Stimulated activated naive CD8-positive, alpha-beta T cell treated with anti-CD3 and anti-CD28 coated beads, Interleukin-15, Interleukin-2, amounts not matched to agents 100 ng/mL and 50 ng/mL, for 24 hours (primary cell): ENCODE data around the gene PCDH17.
A peak's percentile ranks its signal among the peaks of the same experiment; 100 is the strongest.

Source experiments
- H3K27ac Mint-ChIP-seq: one replicate; pipeline ENCODE4 v1.8.0; 2021; ENCODE audit warnings: mild to moderate bottlenecking, mixed read lengths
- H3K27me3 Mint-ChIP-seq: one replicate; pipeline ENCODE4 v1.8.0; 2021; ENCODE audit warnings: mixed read lengths
- H3K36me3 Mint-ChIP-seq: one replicate; pipeline ENCODE4 v1.8.0; 2021; ENCODE audit warnings: low read depth, mixed read lengths
- H3K4me1 Mint-ChIP-seq: one replicate; pipeline ENCODE4 v1.8.0; 2021; ENCODE audit warnings: low read depth, mixed read lengths
- H3K4me3 Mint-ChIP-seq: one replicate; pipeline ENCODE4 v1.8.0; 2021; ENCODE audit warnings: mild to moderate bottlenecking, mixed read lengths
- H3K9me3 Mint-ChIP-seq: one replicate; pipeline ENCODE4 v1.8.0; 2021; ENCODE audit warnings: mixed read lengths

PCDH17 gene

DNA sequence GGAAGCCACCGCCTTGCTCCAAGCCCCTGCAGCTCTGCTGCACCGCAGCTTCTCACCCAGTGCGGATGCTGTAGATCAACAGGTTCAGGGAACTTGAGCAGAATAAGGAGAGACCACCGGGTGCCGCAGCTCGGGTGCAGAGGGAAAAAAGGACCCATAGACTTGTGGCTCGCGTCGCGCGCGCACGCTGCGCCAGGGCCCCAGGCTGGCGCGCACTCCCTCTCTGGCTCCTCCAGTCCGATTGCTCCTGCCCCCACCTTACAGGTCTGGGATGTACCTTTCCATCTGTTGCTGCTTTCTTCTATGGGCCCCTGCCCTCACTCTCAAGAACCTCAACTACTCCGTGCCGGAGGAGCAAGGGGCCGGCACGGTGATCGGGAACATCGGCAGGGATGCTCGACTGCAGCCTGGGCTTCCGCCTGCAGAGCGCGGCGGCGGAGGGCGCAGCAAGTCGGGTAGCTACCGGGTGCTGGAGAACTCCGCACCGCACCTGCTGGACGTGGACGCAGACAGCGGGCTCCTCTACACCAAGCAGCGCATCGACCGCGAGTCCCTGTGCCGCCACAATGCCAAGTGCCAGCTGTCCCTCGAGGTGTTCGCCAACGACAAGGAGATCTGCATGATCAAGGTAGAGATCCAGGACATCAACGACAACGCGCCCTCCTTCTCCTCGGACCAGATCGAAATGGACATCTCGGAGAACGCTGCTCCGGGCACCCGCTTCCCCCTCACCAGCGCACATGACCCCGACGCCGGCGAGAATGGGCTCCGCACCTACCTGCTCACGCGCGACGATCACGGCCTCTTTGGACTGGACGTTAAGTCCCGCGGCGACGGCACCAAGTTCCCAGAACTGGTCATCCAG, 964 bp downstream of the PCDH17 start:
- H3K27ac Mint-ChIP-seq = no peak overlapping the region
- H3K36me3 Mint-ChIP-seq = no peaks in the 10 kb centered on the region
- H3K27me3 Mint-ChIP-seq = peaks cover 75% of the 10 kb centered on the region
- H3K9me3 Mint-ChIP-seq = peaks cover 4% of the 10 kb centered on the region
- peaks cover 44% of the 10 kb centered on the region for H3K4me1 Mint-ChIP-seq
- peak overlapping the region; percentile 73 for H3K4me3 Mint-ChIP-seq

DNA sequence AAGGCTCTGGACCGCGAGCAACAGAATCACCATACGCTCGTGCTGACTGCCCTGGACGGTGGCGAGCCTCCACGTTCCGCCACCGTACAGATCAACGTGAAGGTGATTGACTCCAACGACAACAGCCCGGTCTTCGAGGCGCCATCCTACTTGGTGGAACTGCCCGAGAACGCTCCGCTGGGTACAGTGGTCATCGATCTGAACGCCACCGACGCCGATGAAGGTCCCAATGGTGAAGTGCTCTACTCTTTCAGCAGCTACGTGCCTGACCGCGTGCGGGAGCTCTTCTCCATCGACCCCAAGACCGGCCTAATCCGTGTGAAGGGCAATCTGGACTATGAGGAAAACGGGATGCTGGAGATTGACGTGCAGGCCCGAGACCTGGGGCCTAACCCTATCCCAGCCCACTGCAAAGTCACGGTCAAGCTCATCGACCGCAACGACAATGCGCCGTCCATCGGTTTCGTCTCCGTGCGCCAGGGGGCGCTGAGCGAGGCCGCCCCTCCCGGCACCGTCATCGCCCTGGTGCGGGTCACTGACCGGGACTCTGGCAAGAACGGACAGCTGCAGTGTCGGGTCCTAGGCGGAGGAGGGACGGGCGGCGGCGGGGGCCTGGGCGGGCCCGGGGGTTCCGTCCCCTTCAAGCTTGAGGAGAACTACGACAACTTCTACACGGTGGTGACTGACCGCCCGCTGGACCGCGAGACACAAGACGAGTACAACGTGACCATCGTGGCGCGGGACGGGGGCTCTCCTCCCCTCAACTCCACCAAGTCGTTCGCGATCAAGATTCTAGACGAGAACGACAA, 1.8 kb downstream of the PCDH17 start:
- Mint-ChIP-seq H3K4me3 (peak overlapping the region; percentile 37), H3K27me3 (peaks cover 67% of the 10 kb centered on the region), H3K36me3 (no peaks in the 10 kb centered on the region), H3K27ac (no peak overlapping the region), H3K4me1 (peaks cover 44% of the 10 kb centered on the region), H3K9me3 (peaks cover 4% of the 10 kb centered on the region)

DNA sequence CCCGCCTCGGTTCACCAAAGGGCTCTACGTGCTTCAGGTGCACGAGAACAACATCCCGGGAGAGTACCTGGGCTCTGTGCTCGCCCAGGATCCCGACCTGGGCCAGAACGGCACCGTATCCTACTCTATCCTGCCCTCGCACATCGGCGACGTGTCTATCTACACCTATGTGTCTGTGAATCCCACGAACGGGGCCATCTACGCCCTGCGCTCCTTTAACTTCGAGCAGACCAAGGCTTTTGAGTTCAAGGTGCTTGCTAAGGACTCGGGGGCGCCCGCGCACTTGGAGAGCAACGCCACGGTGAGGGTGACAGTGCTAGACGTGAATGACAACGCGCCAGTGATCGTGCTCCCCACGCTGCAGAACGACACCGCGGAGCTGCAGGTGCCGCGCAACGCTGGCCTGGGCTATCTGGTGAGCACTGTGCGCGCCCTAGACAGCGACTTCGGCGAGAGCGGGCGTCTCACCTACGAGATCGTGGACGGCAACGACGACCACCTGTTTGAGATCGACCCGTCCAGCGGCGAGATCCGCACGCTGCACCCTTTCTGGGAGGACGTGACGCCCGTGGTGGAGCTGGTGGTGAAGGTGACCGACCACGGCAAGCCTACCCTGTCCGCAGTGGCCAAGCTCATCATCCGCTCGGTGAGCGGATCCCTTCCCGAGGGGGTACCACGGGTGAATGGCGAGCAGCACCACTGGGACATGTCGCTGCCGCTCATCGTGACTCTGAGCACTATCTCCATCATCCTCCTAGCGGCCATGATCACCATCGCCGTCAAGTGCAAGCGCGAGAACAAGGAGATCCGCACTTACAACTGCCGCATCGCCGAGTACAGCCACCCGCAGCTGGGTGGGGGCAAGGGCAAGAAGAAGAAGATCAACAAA, 2.6 kb downstream of the PCDH17 start:
- H3K36me3 Mint-ChIP-seq = no peaks in the 10 kb centered on the region
- H3K9me3 Mint-ChIP-seq = peaks cover 4% of the 10 kb centered on the region
- no peak overlapping the region for H3K27ac Mint-ChIP-seq
- H3K4me3 Mint-ChIP-seq = peak overlapping the region; percentile 37
- peaks cover 36% of the 10 kb centered on the region for H3K4me1 Mint-ChIP-seq
- peaks cover 58% of the 10 kb centered on the region for H3K27me3 Mint-ChIP-seq

DNA sequence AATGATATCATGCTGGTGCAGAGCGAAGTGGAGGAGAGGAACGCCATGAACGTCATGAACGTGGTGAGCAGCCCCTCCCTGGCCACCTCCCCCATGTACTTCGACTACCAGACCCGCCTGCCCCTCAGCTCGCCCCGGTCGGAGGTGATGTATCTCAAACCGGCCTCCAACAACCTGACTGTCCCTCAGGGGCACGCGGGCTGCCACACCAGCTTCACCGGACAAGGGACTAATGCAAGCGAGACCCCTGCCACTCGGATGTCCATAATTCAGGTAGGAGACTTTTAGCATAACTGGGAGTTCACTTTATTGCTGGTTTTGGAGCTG, 3.3 kb downstream of the PCDH17 start:
- Mint-ChIP-seq H3K36me3 (no peaks in the 10 kb centered on the region), H3K4me3 (no peak overlapping the region), H3K27me3 (peaks cover 52% of the 10 kb centered on the region), H3K27ac (no peak overlapping the region), H3K4me1 (peaks cover 30% of the 10 kb centered on the region), H3K9me3 (peaks cover 4% of the 10 kb centered on the region)

DNA sequence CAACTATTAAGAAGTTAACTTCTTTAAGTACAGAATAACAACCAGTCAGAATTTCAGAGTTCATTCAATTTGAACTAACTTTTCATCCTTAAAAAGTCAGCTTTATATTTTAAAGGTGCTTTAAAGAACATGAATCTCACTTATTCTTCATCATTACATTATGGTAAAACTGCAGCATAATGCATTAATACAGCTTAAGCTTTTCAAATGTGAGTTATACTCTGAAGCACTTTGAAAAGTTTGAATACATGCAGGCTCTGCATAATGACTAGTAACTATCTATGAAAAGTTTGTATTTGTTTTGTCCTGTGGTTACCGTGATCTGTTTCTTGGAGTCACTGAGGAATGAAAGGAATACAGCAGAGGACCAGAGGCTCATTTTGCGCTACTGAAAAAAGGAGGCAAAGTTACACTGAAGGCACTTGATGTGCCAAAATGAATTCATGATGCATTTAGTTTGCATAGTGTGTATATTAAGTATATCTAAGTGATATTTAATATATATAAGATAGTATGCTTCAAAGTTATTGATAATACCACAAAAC, 4.1 kb downstream of the PCDH17 start:
- H3K27ac Mint-ChIP-seq = no peak overlapping the region
- peaks cover 44% of the 10 kb centered on the region for H3K27me3 Mint-ChIP-seq
- H3K36me3 Mint-ChIP-seq = no peaks in the 10 kb centered on the region
- H3K4me1 Mint-ChIP-seq = peaks cover 22% of the 10 kb centered on the region
- no peak overlapping the region for H3K4me3 Mint-ChIP-seq
- peaks cover 4% of the 10 kb centered on the region for H3K9me3 Mint-ChIP-seq

DNA sequence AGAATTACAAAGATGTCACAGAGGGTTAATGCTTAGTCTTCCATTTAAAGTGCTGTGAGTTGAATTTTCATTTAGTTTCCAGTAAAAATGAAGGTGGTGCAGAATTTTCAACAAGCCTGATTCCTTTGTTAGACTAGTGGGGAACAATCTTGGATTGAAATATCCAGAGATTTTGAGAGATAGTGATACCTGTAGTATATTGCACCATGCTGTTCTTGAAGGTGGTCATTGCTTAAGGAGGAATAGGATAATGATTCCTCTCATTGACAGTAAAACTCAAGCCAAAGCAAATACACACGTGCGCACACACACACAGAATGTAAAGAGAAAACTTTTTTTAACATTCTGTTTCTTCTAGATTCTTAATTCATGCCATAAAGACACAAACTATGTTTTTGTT, 5.3 kb downstream of the PCDH17 start:
- Mint-ChIP-seq H3K27me3 (peaks cover 32% of the 10 kb centered on the region), H3K36me3 (no peaks in the 10 kb centered on the region), H3K9me3 (peaks cover 4% of the 10 kb centered on the region), H3K4me1 (peaks cover 10% of the 10 kb centered on the region), H3K27ac (no peak overlapping the region), H3K4me3 (no peak overlapping the region)

DNA sequence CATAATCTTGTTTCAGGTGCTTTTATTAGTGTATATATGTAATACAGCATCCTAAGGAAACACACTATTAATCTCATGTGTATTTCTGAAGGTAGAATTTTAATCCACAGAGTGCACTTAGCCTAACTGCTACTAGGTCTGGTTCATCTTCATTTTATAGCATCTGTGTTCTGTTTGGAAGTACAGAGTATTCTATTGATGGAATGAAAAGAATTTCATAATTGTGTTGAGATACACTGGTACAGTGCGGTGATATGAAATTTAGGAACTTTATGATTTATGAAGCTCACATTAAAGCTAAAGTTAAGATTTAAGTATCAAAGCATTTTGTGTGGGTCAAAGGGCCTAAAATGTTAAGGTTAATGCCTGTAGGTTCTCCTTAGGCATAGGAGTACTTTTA, 6.0 kb downstream of the PCDH17 start:
- Mint-ChIP-seq H3K36me3 (no peaks in the 10 kb centered on the region), H3K9me3 (peaks cover 4% of the 10 kb centered on the region), H3K4me1 (peaks cover 3% of the 10 kb centered on the region)

DNA sequence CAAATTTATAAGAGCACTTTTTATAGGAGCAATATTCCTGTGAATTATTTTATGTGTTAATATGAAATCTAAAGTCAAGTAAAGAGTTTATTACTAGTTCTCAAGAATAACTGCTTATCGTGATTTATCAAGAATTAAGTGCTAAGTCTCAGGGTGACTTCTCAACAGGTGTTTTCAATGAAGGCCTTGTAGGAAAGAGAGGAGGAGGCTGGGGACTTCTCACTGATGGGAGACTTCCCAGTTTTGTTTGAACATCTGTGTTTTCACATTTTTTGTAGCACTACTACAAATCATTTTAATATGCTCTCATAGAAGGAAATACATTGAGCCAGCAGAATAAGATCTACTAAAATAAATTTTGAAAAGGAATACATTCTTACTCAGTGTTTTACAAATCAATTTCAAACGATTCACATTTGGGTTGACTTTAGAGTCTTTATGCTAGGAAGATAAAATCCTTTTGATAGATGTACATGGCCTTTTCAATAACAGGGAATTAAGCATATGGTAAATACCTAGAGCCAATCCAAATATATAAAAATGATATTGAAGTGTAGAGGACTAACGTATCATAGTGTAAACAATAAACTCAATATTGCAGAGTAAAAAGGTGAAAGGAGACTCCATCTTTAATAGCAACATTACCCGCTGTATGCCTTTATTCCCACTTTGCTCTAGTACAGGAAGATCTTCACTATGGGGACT, 6.8 kb downstream of the PCDH17 start:
- Mint-ChIP-seq H3K9me3 (peaks cover 4% of the 10 kb centered on the region), H3K4me3 (no peak overlapping the region), H3K27me3 (peaks cover 17% of the 10 kb centered on the region), H3K4me1 (no peaks in the 10 kb centered on the region), H3K27ac (no peak overlapping the region), H3K36me3 (no peaks in the 10 kb centered on the region)

More for the DNA sequence above, 6.0 kb downstream of the PCDH17 start:
- Mint-ChIP-seq H3K27me3 (peaks cover 25% of the 10 kb centered on the region), H3K27ac (no peak overlapping the region), H3K4me3 (no peak overlapping the region)

DNA sequence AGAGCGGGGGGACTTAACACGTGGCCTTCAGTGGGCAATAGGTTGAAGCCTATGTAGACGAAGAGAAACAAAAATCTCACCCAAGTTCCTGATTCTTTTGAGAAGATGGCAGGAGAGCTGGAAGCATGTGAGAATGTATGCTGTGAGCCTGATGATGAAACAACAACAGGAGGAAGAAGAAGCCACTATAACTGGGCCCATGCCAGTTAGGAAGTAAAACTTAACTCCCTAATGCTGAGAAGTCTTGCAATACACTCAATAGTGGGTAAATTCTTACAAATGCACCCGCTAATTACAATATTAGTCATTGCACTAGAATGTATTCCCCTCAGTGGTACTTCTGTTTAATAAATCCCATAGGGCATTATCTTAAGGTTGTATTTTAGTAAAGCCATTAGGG, 9.1 kb downstream of the PCDH17 start:
- Mint-ChIP-seq H3K27ac (no peak overlapping the region), H3K36me3 (no peaks in the 10 kb centered on the region), H3K4me1 (no peaks in the 10 kb centered on the region), H3K9me3 (no peaks in the 10 kb centered on the region), H3K4me3 (no peak overlapping the region), H3K27me3 (peaks cover 4% of the 10 kb centered on the region)

DNA sequence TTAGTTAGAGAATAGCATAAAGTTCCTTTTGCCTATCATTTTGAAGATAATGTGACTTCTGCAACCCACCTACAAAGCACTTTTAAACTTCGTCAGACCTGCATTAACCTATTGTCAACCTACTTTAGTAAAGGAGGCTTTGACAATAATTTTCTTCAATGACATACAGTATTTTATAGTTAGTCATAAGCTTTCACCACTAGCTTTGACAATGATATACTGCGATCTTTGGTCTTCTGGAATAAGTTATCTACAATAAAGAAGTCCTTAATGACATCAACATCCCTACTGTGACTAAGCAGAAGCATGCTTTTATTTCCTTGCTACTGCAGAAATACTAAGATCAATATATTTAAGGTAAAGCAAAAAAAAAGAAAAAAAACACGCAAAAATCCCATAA, 9.5 kb downstream of the PCDH17 start:
- H3K27me3 Mint-ChIP-seq = peaks cover 2% of the 10 kb centered on the region
- no peaks in the 10 kb centered on the region for H3K4me1 Mint-ChIP-seq
- no peak overlapping the region for H3K4me3 Mint-ChIP-seq
- H3K36me3 Mint-ChIP-seq = no peaks in the 10 kb centered on the region
- no peaks in the 10 kb centered on the region for H3K9me3 Mint-ChIP-seq
- H3K27ac Mint-ChIP-seq = no peak overlapping the region

DNA sequence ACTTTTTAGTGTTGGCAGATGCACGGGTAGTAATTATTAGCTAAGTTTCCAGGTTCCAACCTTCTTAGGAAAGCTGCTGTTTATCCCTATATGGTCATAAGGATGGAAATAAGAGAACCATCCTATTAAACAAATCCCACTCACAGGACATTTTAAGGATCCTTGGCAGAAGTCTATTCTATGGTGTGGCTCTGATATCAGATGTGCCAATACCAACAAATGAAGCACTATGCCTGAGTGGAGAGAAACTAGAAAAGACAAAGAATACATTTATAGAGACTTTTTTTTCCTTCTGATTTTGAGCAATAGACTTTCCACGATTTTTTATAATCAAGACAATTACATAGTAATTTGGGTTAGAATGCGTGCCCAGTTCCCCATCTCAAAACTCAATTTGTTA, 12.6 kb downstream of the PCDH17 start:
- H3K4me3 Mint-ChIP-seq = no peak overlapping the region
- no peaks in the 10 kb centered on the region for H3K27me3 Mint-ChIP-seq
- H3K36me3 Mint-ChIP-seq = no peaks in the 10 kb centered on the region
- no peak overlapping the region for H3K27ac Mint-ChIP-seq
- no peaks in the 10 kb centered on the region for H3K4me1 Mint-ChIP-seq
- H3K9me3 Mint-ChIP-seq = no peaks in the 10 kb centered on the region

DNA sequence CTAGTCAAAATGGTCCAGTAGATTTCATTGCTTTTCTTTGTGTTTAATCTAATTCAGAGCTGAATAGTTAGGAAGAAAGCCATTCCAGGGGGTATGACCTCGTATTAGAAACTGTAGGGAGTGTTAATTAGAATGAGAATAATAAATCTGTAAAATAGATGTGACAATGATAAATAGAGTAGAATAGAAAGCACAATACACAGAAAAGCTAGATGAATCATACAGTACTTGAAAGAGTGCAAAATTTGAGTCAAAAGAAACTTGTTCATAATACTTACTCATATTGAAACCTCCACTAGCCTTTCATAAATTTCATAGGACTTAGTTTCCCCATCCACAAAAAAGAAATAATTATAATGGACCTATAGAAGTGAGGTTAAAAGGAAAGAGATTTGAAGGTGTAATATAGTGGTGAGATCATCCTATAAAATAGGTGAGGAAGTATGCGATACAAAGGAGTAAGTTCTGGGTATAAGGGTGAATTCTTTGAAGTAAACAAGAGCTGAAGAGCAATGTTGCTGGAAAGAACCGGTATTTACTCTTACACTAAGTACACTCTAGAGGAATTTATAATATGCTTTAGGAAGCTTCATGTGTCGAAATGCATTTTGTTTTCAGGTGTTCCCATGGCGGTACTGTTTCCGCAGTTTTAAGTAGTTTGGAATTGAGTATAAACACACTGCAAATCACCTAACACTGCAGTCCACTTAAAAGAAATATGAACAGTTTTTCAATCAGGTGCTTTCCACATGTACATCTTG, 21.9 kb downstream of the PCDH17 start:
- no peaks in the 10 kb centered on the region for H3K9me3 Mint-ChIP-seq
- H3K36me3 Mint-ChIP-seq = no peaks in the 10 kb centered on the region
- H3K27ac Mint-ChIP-seq = no peak overlapping the region
- no peak overlapping the region for H3K4me3 Mint-ChIP-seq
- no peaks in the 10 kb centered on the region for H3K27me3 Mint-ChIP-seq
- no peaks in the 10 kb centered on the region for H3K4me1 Mint-ChIP-seq

DNA sequence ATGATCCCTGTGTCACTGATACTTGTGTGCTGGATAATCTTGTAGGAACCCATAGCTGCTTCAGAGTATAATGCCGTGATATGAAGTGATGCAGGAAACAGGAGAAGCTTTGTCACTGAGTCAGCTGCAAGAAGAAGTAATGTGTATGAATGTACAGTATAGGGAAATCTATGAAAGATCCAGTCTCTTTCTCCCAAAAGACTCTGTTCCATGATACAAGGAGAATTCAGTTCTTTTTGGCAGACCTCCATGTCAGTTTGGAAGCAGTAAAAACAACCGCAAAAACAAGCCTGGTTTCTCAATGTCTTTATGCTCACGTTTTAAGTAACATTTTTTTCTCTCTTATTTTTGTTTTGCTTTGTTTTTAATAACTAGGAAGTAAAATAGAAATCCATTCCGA, 33.9 kb downstream of the PCDH17 start:
- Mint-ChIP-seq H3K27me3 (no peaks in the 10 kb centered on the region), H3K4me3 (no peak overlapping the region), H3K36me3 (no peaks in the 10 kb centered on the region), H3K27ac (no peak overlapping the region), H3K9me3 (peaks cover 4% of the 10 kb centered on the region), H3K4me1 (no peaks in the 10 kb centered on the region)
